ENCODE results near the gene KIF6.

DNA sequence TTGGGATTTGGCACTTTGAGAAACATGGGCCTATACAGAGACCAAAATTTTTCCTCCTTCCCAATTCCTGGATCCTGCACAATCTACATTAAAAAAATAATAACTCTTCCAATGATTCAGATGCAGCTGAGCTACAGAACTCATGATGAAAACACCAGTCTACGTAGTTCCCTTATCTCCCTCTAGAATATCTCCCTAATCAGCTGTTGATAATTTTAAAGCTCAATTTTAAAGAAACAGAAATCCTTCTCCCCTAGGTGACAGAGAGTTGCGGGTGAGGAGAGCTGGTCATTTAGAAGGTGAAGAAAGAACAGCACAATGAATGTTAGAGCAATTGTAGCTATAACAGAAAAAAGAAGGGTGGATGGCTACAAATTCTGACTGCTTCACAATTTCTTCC is 227.1 kb downstream of the KIF6 start:
- TF ChIP-seq, protein P1, sequence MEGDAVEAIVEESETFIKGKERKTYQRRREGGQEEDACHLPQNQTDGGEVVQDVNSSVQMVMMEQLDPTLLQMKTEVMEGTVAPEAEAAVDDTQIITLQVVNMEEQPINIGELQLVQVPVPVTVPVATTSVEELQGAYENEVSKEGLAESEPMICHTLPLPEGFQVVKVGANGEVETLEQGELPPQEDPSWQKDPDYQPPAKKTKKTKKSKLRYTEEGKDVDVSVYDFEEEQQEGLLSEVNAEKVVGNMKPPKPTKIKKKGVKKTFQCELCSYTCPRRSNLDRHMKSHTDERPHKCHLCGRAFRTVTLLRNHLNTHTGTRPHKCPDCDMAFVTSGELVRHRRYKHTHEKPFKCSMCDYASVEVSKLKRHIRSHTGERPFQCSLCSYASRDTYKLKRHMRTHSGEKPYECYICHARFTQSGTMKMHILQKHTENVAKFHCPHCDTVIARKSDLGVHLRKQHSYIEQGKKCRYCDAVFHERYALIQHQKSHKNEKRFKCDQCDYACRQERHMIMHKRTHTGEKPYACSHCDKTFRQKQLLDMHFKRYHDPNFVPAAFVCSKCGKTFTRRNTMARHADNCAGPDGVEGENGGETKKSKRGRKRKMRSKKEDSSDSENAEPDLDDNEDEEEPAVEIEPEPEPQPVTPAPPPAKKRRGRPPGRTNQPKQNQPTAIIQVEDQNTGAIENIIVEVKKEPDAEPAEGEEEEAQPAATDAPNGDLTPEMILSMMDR (tag by site-specific recombination; IDR thresholded peaks at IDR 0.05) = no peak
- TF ChIP-seq, protein P2, sequence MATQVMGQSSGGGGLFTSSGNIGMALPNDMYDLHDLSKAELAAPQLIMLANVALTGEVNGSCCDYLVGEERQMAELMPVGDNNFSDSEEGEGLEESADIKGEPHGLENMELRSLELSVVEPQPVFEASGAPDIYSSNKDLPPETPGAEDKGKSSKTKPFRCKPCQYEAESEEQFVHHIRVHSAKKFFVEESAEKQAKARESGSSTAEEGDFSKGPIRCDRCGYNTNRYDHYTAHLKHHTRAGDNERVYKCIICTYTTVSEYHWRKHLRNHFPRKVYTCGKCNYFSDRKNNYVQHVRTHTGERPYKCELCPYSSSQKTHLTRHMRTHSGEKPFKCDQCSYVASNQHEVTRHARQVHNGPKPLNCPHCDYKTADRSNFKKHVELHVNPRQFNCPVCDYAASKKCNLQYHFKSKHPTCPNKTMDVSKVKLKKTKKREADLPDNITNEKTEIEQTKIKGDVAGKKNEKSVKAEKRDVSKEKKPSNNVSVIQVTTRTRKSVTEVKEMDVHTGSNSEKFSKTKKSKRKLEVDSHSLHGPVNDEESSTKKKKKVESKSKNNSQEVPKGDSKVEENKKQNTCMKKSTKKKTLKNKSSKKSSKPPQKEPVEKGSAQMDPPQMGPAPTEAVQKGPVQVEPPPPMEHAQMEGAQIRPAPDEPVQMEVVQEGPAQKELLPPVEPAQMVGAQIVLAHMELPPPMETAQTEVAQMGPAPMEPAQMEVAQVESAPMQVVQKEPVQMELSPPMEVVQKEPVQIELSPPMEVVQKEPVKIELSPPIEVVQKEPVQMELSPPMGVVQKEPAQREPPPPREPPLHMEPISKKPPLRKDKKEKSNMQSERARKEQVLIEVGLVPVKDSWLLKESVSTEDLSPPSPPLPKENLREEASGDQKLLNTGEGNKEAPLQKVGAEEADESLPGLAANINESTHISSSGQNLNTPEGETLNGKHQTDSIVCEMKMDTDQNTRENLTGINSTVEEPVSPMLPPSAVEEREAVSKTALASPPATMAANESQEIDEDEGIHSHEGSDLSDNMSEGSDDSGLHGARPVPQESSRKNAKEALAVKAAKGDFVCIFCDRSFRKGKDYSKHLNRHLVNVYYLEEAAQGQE (tag by site-specific recombination; IDR thresholded peaks at IDR 0.05) = no peak
- TF ChIP-seq ZNF211 (tag by site-specific recombination; IDR thresholded peaks at IDR 0.05; ENCODE audit: low read depth) (no peak), RBAK (tag by site-specific recombination; IDR thresholded peaks at IDR 0.05) (no peak), ZFHX2 (tag by site-specific recombination; conservative IDR thresholded peaks at IDR 0.05) (no peak), SCRT1 (tag by site-specific recombination; IDR thresholded peaks at IDR 0.05; ENCODE audit: borderline replicate concordance) (no peak), KLF16 (tag by site-specific recombination; IDR thresholded peaks at IDR 0.05) (no peak), ZNF670 (tag by site-specific recombination; IDR thresholded peaks at IDR 0.05; ENCODE audit: low read depth) (no peak), TCF7L2 (IDR thresholded peaks at IDR 0.05; ENCODE audit: borderline replicate concordance, low read depth, low read length) (no peak), GLI4 (tag by site-specific recombination; IDR thresholded peaks at IDR 0.05) (no peak)
- TF ChIP-seq, protein P3, sequence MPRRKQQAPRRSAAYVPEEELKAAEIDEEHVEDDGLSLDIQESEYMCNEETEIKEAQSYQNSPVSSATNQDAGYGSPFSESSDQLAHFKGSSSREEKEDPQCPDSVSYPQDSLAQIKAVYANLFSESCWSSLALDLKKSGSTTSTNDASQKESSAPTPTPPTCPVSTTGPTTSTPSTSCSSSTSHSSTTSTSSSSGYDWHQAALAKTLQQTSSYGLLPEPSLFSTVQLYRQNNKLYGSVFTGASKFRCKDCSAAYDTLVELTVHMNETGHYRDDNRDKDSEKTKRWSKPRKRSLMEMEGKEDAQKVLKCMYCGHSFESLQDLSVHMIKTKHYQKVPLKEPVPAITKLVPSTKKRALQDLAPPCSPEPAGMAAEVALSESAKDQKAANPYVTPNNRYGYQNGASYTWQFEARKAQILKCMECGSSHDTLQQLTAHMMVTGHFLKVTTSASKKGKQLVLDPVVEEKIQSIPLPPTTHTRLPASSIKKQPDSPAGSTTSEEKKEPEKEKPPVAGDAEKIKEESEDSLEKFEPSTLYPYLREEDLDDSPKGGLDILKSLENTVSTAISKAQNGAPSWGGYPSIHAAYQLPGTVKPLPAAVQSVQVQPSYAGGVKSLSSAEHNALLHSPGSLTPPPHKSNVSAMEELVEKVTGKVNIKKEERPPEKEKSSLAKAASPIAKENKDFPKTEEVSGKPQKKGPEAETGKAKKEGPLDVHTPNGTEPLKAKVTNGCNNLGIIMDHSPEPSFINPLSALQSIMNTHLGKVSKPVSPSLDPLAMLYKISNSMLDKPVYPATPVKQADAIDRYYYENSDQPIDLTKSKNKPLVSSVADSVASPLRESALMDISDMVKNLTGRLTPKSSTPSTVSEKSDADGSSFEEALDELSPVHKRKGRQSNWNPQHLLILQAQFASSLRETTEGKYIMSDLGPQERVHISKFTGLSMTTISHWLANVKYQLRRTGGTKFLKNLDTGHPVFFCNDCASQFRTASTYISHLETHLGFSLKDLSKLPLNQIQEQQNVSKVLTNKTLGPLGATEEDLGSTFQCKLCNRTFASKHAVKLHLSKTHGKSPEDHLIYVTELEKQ (tag by site-specific recombination; IDR thresholded peaks at IDR 0.05; ENCODE audit: borderline replicate concordance) = no peak
